GM10266 (cell line): Measurements from ENCODE around the gene UTY.

Experiments
- DNase-seq: peaks from one replicate; pipeline ENCODE4 v3.0.0; 2012; ENCODE audit errors: extremely low spot score
- CTCF ChIP-seq: IDR thresholded peaks from 2 replicates; pipeline ENCODE4 v1.5.1; 2012; ENCODE audit warnings: mild to moderate bottlenecking, low read depth; ENCODE audit not compliant: control insufficient read depth, insufficient read depth; ENCODE audit errors: missing control alignments

Gene UTY

GRCh38 chrY:13479828-13480227 lies at the start of gene UTY:
Gene UTY (minus strand): TSS chrY:13480033. CDS start chrY:13479665, 368 bp downstream.
- TF ChIP-seq CTCF: no peak
- DNase-seq: peak; percentile 50

GRCh38 chrY:13520474-13520873 lies 40.6 kb upstream of the UTY start:
- TF ChIP-seq CTCF: no peak
- DNase-seq: peak; percentile 4

- no peak for DNase-seq
- peak; percentile 13 for TF ChIP-seq CTCF
Observed at GRCh38 chrY:13501215-13501614, 21.4 kb upstream of the UTY start.

- no peak for TF ChIP-seq CTCF
Observed at GRCh38 chrY:13493737-13494136, 13.9 kb upstream of the UTY start.

GRCh38 chrY:13492408-13492807 lies 12.6 kb upstream of the UTY start:
- TF ChIP-seq CTCF: no peak
- DNase-seq: no peak

More at GRCh38 chrY:13493737-13494136, 13.9 kb upstream of the UTY start:
- DNase-seq: no peak

- no peak for DNase-seq
- no peak for TF ChIP-seq CTCF
Observed at GRCh38 chrY:13488738-13489137, 8.9 kb upstream of the UTY start.

- DNase-seq: no peak
- no peak for TF ChIP-seq CTCF
Observed at GRCh38 chrY:13479121-13479711, 617 bp downstream of the UTY start.
